Peyer's patch (tissue), 4 donors: ENCODE measurements around the gene PDZD11. TPM values are rescaled to one million over a fixed set of nuclear protein-coding genes. Genes with fewer than 3 reads are reported as not detected.
A peak's percentile ranks its signal among the peaks of the same experiment; 100 is the strongest.

ENCODE experiments used
- DNase-seq, 3 donors: peaks; one replicate each; pipeline ENCODE4 v3.0.0-alpha.2; 2017 to 2019
- H3K27ac ChIP-seq, 4 donors: fragments of 200-600 bp; sonication (generic); one replicate each; pipeline ENCODE4 v1.5.1; 2016 to 2019
- H3K27me3 ChIP-seq, 2 donors: fragments of 200-600 bp; sonication (generic); one replicate each; pipeline ENCODE4 v1.5.1; 2019
- H3K36me3 ChIP-seq, 3 donors: fragments of 200-600 bp; sonication (generic); one replicate each; pipeline ENCODE4 v1.5.1; 2016 to 2019
- H3K4me1 ChIP-seq, 4 donors: fragments of 200-600 bp; sonication (generic); one replicate each; pipeline ENCODE4 v1.5.1; 2016 to 2019
- H3K4me3 ChIP-seq, 4 donors: fragments of 200-600 bp; sonication (generic); 1 replicate in 3 of 4; 2 replicates in 1 of 4; pipeline ENCODE4 v1.5.1; 2016 to 2019; ENCODE audit warnings: mild to moderate bottlenecking in 1 of 4
- H3K9me3 ChIP-seq, 4 donors: fragments of 200-600 bp; sonication (generic); one replicate each; pipeline ENCODE4 v1.5.1; 2016 to 2019; ENCODE audit warnings: mild to moderate bottlenecking in 1 of 4
- CTCF ChIP-seq, 6 experiments: fragments of 450-650 bp in 4 of 6; fragments of 200-600 bp in 2 of 6; sonication (generic) in 1 of 6; IDR thresholded peaks; one replicate each; pipeline ENCODE4 v1.5.1; 2017 to 2019; ENCODE audit warnings: antibody characterized with exemption in 6 of 6, mild to moderate bottlenecking in 3 of 6, moderate library complexity in 1 of 6
- POLR2A ChIP-seq, 2 donors: fragments of 450-650 bp; IDR thresholded peaks; one replicate each; pipeline ENCODE4 v1.5.1; 2017; ENCODE audit warnings: antibody characterized with exemption in 2 of 2, mild to moderate bottlenecking in 2 of 2, moderate library complexity in 2 of 2
- total RNA-seq, 4 donors: library from RNA; depleted of rRNA; stranded (reverse); fragments of >200 nt; gene quantifications; one replicate each; pipeline ENCODE4 v1.1.0, GENCODE V29; 2016

The PDZD11 gene
- total RNA-seq, 4 donors from 2014 or later: 23.6 to 32.6 (median 28.2) TPM

- Histone ChIP-seq H3K9me3 (no peaks in the 10 kb centered on the region), H3K36me3 (no peaks in the 10 kb centered on the region), H3K27ac (no peak within 1 kb of the TSS), H3K4me1 (no peaks in the 10 kb centered on the region), H3K4me3 (no peak within 1 kb of the TSS), H3K27me3 (no peaks in the 10 kb centered on the region)
- no peak for DNase-seq
- TF ChIP-seq POLR2A (IDR thresholded peaks at IDR 0.05) (no peak), CTCF (IDR thresholded peaks at IDR 0.05) (no peak)
Measured at GRCh38 chrX:70268034-70268433, 21.7 kb downstream of the PDZD11 start, which contains the start of gene ARR3. TSS of gene ARR3 (plus strand) at chrX:70268334. CDS start at chrX:70269386, 1,052 bp downstream.

GRCh38 chrX:70264784-70265183, 24.9 kb downstream of the PDZD11 start:
- Histone ChIP-seq H3K27ac (no peak overlapping the region), H3K9me3 (no peaks in the 10 kb centered on the region), H3K36me3 (no peaks in the 10 kb centered on the region), H3K4me3 (no peak overlapping the region), H3K4me1 (no peaks in the 10 kb centered on the region), H3K27me3 (no peaks in the 10 kb centered on the region)
- no peak for TF ChIP-seq CTCF (IDR thresholded peaks at IDR 0.05)
- no peak for TF ChIP-seq POLR2A (IDR thresholded peaks at IDR 0.05)
- DNase-seq: no peak

- Histone ChIP-seq H3K36me3 (no peaks in the 10 kb centered on the region), H3K27ac (no peak overlapping the region), H3K27me3 (no peaks in the 10 kb centered on the region), H3K4me1 (no peaks in the 10 kb centered on the region), H3K9me3 (no peaks in the 10 kb centered on the region), H3K4me3 (no peak overlapping the region)
- peak in 2 of 3 donors; percentile 64 to 66 for DNase-seq
- TF ChIP-seq POLR2A (IDR thresholded peaks at IDR 0.05) (no peak), CTCF (IDR thresholded peaks at IDR 0.05) (peak in 4 of 6 experiments; percentile 21 to 66 (median 62))
Measured at GRCh38 chrX:70262952-70263567, 26.7 kb downstream of the PDZD11 start.

- H3K4me1 ChIP-seq: no peaks in the 10 kb centered on the region
- no peak for TF ChIP-seq POLR2A (IDR thresholded peaks at IDR 0.05)
- TF ChIP-seq CTCF (IDR thresholded peaks at IDR 0.05): no peak
- H3K9me3 ChIP-seq: no peaks in the 10 kb centered on the region
- H3K27me3 ChIP-seq: no peaks in the 10 kb centered on the region
- no peak within 1 kb of the TSS for H3K4me3 ChIP-seq
- no peak within 1 kb of the TSS for H3K27ac ChIP-seq
- H3K36me3 ChIP-seq: no peaks in the 10 kb centered on the region
- DNase-seq: no peak
Measured at GRCh38 chrX:70260104-70260503, 29.6 kb downstream of the PDZD11 start, which contains the start of gene P2RY4. TSS of gene P2RY4 (minus strand) at chrX:70260204. CDS start at chrX:70259624, 580 bp downstream.

GRCh38 chrX:70257423-70258288, 32.1 kb downstream of the PDZD11 start:
- Histone ChIP-seq H3K27ac (no peak overlapping the region), H3K4me3 (no peak overlapping the region), H3K36me3 (no peaks in the 10 kb centered on the region), H3K9me3 (no peaks in the 10 kb centered on the region), H3K4me1 (no peaks in the 10 kb centered on the region), H3K27me3 (no peaks in the 10 kb centered on the region)
- no peak for DNase-seq
- TF ChIP-seq CTCF (IDR thresholded peaks at IDR 0.05) (no peak), POLR2A (IDR thresholded peaks at IDR 0.05) (no peak)
